DMS79 (cell line): ENCODE data around the gene HERC3.

Experiments used
- DNase-seq: peaks from one replicate; lab custom pipeline; 2025; lab: John Stamatoyannopoulos, UW

HERC3 gene

GRCh38 chr4:88591787-88592599 lies at the start of gene HERC3:
HERC3 (plus strand) TSS chr4:88592480; CDS start chr4:88605824, 13,344 bp downstream.
- DNase-seq, result peak; percentile 68

GRCh38 chr4:88549815-88550214 lies 42.5 kb upstream of the HERC3 start:
- DNase-seq, result no peak

GRCh38 chr4:88567591-88567990 lies 24.7 kb upstream of the HERC3 start:
- DNase-seq, result no peak

GRCh38 chr4:88570001-88570400 lies 22.3 kb upstream of the HERC3 start:
- DNase-seq, result no peak

- DNase-seq, result no peak
Measured at GRCh38 chr4:88573276-88573980, 18.9 kb upstream of the HERC3 start.

- no peak for DNase-seq
Measured at GRCh38 chr4:88573995-88574394, 18.3 kb upstream of the HERC3 start.

- DNase-seq, result no peak
Measured at GRCh38 chr4:88575186-88575585, 17.1 kb upstream of the HERC3 start.

- no peak for DNase-seq
Measured at GRCh38 chr4:88582493-88582892, 9.8 kb upstream of the HERC3 start.

- no peak for DNase-seq
Measured at GRCh38 chr4:88583631-88584470, 8.4 kb upstream of the HERC3 start.

GRCh38 chr4:88584471-88584900 lies 7.8 kb upstream of the HERC3 start:
- no peak for DNase-seq

- DNase-seq, result no peak
Measured at GRCh38 chr4:88585917-88586316, 6.4 kb upstream of the HERC3 start.

GRCh38 chr4:88587306-88587705 lies 5.0 kb upstream of the HERC3 start:
- no peak for DNase-seq

- DNase-seq, result no peak
Measured at GRCh38 chr4:88592600-88593448, 544 bp downstream of the HERC3 start.

- no peak for DNase-seq
Measured at GRCh38 chr4:88597970-88598660, 5.8 kb downstream of the HERC3 start.

GRCh38 chr4:88599298-88599697 lies 7.0 kb downstream of the HERC3 start:
- DNase-seq, result no peak

- no peak for DNase-seq
Measured at GRCh38 chr4:88599714-88600113, 7.4 kb downstream of the HERC3 start.

- no peak for DNase-seq
Measured at GRCh38 chr4:88600176-88600838, 8.0 kb downstream of the HERC3 start.

GRCh38 chr4:88604978-88605678 lies 12.8 kb downstream of the HERC3 start:
- DNase-seq, result no peak

GRCh38 chr4:88605736-88606135 lies 13.5 kb downstream of the HERC3 start:
- no peak for DNase-seq

- no peak for DNase-seq
Measured at GRCh38 chr4:88606832-88607231, 14.6 kb downstream of the HERC3 start.
